Measurements from ENCODE around the gene NAPSA.

NAPSA gene

DNA sequence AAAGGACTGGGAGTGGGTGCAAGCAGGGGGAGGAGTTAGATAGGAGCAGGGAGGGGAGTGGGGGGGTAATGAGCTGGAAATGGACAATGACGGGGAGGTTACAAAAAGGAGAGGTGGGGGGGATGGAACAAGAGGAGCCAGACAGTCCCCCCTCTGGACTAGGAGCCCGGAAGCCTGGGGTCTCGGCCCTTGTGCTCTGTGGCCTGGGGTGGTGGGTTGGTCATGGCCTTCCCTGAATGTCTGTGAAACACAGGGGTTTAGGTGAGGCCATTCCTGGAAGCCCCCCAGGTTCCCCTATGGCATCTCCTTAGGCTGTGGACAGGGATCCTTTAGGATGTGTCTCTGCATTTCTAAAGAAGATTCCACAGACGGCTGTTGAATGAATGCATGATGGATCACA lies 48.3 kb downstream of the NAPSA start:
- Histone ChIP-seq H3K4me1 (ENCODE audit: control insufficient read depth in 2 of 2, insufficient read depth in 2 of 2, low read length in 2 of 2) (no peaks in the 10 kb centered on the region), H3K4me3 (ENCODE audit: low read length in 2 of 2) (no peak overlapping the region), H3K27me3 (ENCODE audit: control insufficient read depth in 2 of 2, insufficient read depth in 2 of 2, low read length in 2 of 2) (peaks cover 0 to 6% of the 10 kb centered on the region in 2 donors), H3K9me3 (ENCODE audit: control insufficient read depth in 2 of 2, low read length in 2 of 2) (no peaks in the 10 kb centered on the region), H3K27ac (ENCODE audit: low read depth in 2 of 2, low read length in 2 of 2) (no peak overlapping the region), H3K36me3 (ENCODE audit: control insufficient read depth in 2 of 2, insufficient read depth in 2 of 2, low read length in 2 of 2) (no peaks in the 10 kb centered on the region), H3K9ac (ENCODE audit: low read depth in 1 of 2, low read length in 2 of 2) (no peak overlapping the region)

DNA sequence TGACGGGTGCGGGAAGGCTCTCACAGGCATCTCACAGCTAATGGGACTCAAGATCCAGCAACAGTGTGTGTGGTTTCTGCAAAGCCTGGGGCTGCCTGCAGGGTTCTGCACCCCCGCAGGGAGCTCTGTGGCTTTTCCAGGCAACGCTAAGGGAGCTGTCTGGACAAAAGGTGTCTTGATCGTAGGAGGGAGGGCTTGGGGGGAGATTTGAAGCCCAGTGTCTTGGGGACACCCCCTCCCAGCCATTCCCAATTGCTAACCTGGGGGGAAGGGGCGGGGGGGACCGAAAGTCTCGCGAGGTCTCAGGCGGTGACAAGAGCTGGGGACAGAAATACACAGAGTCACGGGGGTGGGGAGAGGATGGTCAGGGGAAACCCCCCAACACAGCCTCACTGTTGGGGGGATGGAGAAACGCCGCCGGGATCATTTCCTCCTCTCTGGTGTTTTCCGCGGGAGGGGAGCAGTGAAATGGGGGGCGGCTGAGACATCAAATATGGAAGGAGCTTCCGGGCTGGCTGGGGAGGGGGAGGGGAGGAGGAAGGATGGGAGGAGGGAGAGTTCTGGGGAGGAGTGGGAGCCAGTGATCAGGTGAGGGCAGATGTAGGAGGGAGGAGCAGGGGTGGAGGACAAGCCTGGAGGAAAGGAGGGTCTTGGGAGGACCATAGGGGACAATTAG lies 49.5 kb downstream of the NAPSA start:
- Histone ChIP-seq H3K27me3 (ENCODE audit: control insufficient read depth in 2 of 2, insufficient read depth in 2 of 2, low read length in 2 of 2) (peaks cover 0 to 8% of the 10 kb centered on the region in 2 donors), H3K4me1 (ENCODE audit: control insufficient read depth in 2 of 2, insufficient read depth in 2 of 2, low read length in 2 of 2) (no peaks in the 10 kb centered on the region), H3K9me3 (ENCODE audit: control insufficient read depth in 2 of 2, low read length in 2 of 2) (no peaks in the 10 kb centered on the region), H3K4me3 (ENCODE audit: low read length in 2 of 2) (no peak overlapping the region), H3K36me3 (ENCODE audit: control insufficient read depth in 2 of 2, insufficient read depth in 2 of 2, low read length in 2 of 2) (peaks cover 0 to 2% of the 10 kb centered on the region in 2 donors), H3K27ac (ENCODE audit: low read depth in 2 of 2, low read length in 2 of 2) (no peak overlapping the region), H3K9ac (ENCODE audit: low read depth in 1 of 2, low read length in 2 of 2) (no peak overlapping the region)

DNA sequence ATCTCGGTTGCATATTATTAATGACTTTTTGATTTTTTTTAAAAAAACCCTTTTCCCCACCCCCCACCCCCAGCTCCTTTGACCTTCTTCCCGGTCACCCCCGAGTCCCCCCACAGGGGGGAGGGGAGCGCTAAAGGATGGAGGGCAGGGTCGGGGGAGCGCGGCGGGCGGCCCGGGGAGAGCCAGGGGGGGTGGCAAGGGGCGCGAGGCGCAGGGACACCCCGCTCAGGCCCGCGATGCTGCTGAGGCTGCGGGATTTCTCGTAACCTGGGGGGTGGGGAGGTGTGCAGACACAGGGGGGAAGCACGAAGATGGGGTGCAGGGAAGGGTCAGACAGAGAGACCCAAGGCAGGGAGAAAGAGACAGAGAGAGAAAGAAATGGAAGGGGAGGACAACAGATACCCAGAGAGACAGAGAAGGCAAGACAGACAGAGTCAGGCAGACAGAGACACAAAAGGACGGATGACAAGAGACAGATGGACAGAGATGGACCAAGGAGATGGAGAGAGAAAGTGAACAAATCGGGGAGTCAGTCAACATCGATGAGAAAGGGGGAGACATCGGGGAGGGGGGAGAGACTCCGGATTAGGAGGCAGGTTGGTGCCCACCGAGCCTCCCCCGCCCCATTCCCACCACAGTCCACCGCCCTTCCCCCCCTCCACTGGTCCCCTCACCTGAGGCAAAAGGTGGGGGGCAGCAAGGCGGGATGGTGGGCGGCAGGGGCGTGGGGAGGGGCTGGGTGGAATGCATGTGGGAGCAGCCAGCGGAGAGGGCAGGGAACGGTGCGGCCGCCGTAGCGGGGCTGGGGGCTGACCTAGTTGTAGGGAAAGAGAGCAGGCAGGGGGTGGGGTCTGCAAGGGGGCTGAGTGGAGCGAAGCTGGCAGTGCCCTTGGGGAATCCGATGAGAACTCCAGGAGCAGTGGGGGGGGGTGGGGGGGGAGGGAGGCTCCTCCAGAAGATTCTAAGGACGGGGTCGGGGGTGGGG lies 50.4 kb downstream of the NAPSA start:
- Histone ChIP-seq H3K4me3 (ENCODE audit: low read length in 2 of 2) (no peak overlapping the region), H3K9ac (ENCODE audit: low read depth in 1 of 2, low read length in 2 of 2) (no peak overlapping the region), H3K36me3 (ENCODE audit: control insufficient read depth in 2 of 2, insufficient read depth in 2 of 2, low read length in 2 of 2) (peaks cover 4 to 6% of the 10 kb centered on the region in 2 donors), H3K9me3 (ENCODE audit: control insufficient read depth in 2 of 2, low read length in 2 of 2) (no peaks in the 10 kb centered on the region), H3K27me3 (ENCODE audit: control insufficient read depth in 2 of 2, insufficient read depth in 2 of 2, low read length in 2 of 2) (peaks cover 0 to 16% of the 10 kb centered on the region in 2 donors), H3K27ac (ENCODE audit: low read depth in 2 of 2, low read length in 2 of 2) (no peak overlapping the region), H3K4me1 (ENCODE audit: control insufficient read depth in 2 of 2, insufficient read depth in 2 of 2, low read length in 2 of 2) (no peaks in the 10 kb centered on the region)

DNA sequence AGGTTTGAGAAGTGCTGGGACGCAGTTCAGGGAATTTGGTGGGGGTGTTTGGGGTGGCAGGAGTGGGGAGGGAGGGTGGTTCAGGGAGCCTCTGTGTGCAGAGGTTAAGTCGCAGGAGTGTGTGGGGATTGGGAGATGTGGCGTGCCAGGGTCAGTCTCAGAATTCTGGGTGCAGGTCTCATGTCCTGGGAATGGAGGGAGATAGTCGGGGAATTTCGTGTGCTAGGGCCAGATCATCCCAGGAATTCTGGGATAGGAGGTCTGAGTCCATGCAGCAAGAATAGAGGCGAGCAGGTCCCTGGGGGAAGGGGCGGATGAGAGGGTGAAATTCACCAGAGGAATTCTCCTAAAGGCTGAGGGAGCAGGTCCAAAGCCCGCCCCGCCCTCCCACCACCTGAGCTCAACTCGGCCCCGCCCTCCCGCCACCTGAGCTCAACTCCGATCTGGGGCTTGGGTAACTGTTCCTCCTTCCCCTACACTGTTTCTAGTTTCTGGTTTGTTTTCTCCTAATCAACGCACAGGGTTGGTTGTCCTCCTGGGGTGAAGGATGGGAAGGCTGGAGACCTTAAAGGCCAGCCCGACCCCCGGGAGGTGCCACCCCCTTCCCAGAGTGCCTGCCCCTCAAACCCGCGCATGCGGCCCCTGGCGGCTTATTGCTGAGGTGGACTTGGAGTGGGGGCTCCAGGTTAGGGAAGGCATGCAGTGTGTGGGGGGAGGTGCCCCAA lies 51.5 kb downstream of the NAPSA start:
- no peak overlapping the region for H3K27ac ChIP-seq (ENCODE audit: low read depth in 2 of 2, low read length in 2 of 2)
- H3K9ac ChIP-seq (ENCODE audit: low read depth in 1 of 2, low read length in 2 of 2), result no peak overlapping the region
- no peaks in the 10 kb centered on the region for H3K4me1 ChIP-seq (ENCODE audit: control insufficient read depth in 2 of 2, insufficient read depth in 2 of 2, low read length in 2 of 2)
- peaks cover 0 to 16% of the 10 kb centered on the region in 2 donors for H3K27me3 ChIP-seq (ENCODE audit: control insufficient read depth in 2 of 2, insufficient read depth in 2 of 2, low read length in 2 of 2)
- H3K36me3 ChIP-seq (ENCODE audit: control insufficient read depth in 2 of 2, insufficient read depth in 2 of 2, low read length in 2 of 2), result peaks cover 7 to 11% of the 10 kb centered on the region in 2 donors
- no peak overlapping the region for H3K4me3 ChIP-seq (ENCODE audit: low read length in 2 of 2)
- H3K9me3 ChIP-seq (ENCODE audit: control insufficient read depth in 2 of 2, low read length in 2 of 2), result no peaks in the 10 kb centered on the region

DNA sequence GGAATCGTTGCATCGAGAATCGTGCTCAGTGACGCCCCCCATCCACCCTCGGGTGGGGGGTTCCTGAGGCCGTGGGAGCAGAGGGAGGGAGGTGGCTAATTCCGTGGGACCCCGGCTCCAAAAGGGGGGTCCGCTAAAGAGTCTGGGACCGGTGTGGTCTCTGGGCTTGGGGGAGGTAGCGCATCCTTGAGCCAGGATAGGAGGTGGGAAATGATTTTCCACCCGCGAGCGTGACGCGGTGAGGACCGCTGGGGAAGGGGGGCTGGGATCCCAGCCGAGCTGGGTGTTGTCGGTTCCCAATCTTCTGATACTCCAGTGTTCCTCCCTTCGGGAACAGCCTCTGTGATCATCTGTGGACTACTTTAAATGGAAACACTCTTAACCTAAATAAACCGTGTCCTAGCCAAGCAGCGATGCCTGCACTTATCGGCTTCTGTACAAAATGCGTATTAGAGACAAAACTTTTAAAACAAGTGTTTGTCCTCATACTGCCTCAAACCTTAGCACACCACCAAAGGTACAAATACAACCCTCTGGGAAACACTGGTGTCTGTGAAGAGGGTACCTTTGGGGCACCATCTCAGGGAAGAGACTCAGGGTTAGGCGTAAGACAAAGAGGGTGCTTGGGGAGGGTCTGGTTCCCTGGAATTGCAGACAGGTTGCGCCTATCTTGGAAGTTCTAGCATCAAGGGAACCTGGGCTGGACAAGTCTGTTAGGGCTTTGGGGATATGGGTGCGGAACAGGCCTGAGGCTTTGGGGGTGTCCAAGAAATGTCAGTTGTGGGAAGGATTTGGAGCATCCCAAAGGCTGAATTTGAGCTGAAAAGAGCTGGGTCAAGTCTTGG lies 52.2 kb downstream of the NAPSA start:
- Histone ChIP-seq H3K4me1 (ENCODE audit: control insufficient read depth in 2 of 2, insufficient read depth in 2 of 2, low read length in 2 of 2) (no peaks in the 10 kb centered on the region), H3K27ac (ENCODE audit: low read depth in 2 of 2, low read length in 2 of 2) (no peak overlapping the region), H3K9me3 (ENCODE audit: control insufficient read depth in 2 of 2, low read length in 2 of 2) (no peaks in the 10 kb centered on the region), H3K4me3 (ENCODE audit: low read length in 2 of 2) (no peak overlapping the region), H3K27me3 (ENCODE audit: control insufficient read depth in 2 of 2, insufficient read depth in 2 of 2, low read length in 2 of 2) (peaks cover 0 to 16% of the 10 kb centered on the region in 2 donors), H3K9ac (ENCODE audit: low read depth in 1 of 2, low read length in 2 of 2) (no peak overlapping the region), H3K36me3 (ENCODE audit: control insufficient read depth in 2 of 2, insufficient read depth in 2 of 2, low read length in 2 of 2) (peaks cover 11 to 15% of the 10 kb centered on the region in 2 donors)

DNA sequence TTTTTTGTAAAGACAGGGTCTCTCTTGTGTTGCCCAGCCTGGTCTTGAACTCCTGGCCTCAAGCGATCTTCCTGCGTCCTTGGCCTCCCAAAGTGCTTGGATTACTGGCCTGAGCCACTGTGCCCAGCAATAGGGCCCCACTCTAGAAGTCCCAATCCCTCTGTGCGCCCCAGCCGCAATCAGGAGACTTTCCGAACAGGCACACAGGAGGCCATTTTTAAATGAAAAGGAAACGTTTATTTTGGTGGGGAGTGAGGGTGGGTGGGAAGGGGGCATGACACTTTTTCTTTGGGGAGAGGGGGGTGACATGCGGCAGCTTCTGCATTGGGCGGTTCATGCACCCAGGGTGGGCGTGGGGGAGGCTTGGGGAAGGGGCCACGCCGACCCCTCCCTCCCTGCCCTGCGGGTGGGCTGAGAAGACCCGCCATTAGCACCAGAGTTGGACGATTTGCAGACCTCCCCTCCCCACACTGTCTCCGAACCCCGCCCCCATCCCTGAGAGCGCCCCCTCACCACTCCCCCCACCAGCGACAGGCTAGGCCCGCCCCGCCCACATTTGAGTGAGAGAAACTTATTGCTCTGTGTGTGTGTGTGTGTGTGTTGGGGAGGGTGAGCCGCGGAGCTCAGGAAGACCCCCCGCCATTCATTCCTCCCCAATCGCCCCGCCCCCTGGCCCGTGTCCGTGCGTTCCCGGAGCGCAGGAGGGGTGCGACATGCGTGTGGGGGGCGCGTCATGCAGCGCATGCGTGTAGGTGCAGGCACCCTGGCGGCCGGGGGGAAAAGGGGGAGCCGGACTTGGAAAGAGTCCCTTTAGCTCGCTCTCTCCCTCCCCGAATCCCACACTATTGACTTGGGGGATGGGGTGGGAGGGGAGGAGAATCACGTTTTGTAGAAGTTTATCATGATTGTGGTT lies 53.5 kb downstream of the NAPSA start:
- no peak overlapping the region for H3K4me3 ChIP-seq (ENCODE audit: low read length in 2 of 2)
- H3K4me1 ChIP-seq (ENCODE audit: control insufficient read depth in 2 of 2, insufficient read depth in 2 of 2, low read length in 2 of 2), result no peaks in the 10 kb centered on the region
- H3K27me3 ChIP-seq (ENCODE audit: control insufficient read depth in 2 of 2, insufficient read depth in 2 of 2, low read length in 2 of 2), result peaks cover 0 to 16% of the 10 kb centered on the region in 2 donors
- H3K27ac ChIP-seq (ENCODE audit: low read depth in 2 of 2, low read length in 2 of 2), result no peak overlapping the region
- H3K36me3 ChIP-seq (ENCODE audit: control insufficient read depth in 2 of 2, insufficient read depth in 2 of 2, low read length in 2 of 2), result peaks cover 20 to 21% of the 10 kb centered on the region in 2 donors
- H3K9me3 ChIP-seq (ENCODE audit: control insufficient read depth in 2 of 2, low read length in 2 of 2), result no peaks in the 10 kb centered on the region
- H3K9ac ChIP-seq (ENCODE audit: low read depth in 1 of 2, low read length in 2 of 2), result no peak overlapping the region

DNA sequence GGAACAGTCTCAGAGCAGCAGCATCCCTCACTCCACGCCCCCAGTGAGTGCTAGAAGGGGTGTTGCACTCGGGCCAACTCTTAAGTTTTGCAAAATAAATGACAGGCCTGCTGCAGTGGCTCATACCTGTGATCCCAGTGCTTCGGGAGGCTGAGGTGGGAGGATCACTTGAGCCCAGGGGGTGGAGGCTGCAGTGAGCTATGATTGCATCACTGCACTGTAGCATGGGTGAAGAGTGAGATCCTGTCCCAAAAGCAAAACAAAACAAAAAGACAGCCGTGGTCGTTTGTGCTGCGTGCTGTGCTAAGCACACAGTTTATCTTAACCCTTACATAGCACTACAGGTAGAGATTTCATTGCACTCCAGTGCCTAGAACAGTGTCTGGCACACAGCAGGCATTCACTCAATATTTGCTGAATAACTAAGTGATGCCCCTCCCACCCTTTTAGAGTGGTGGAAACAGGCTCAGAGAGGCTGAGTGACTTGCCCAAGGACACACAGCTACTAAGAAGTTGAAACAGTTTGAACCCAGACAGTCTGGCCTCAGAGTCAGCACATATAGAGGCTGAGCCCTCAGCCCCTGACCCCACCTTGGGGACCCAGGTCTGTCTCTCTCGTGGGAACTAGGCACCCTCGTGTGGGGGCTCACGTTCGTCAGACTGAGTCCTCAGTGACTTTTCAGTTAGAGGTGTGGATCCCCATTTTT lies 54.5 kb downstream of the NAPSA start:
- Histone ChIP-seq H3K27ac (ENCODE audit: low read depth in 2 of 2, low read length in 2 of 2) (no peak overlapping the region), H3K9me3 (ENCODE audit: control insufficient read depth in 2 of 2, low read length in 2 of 2) (no peaks in the 10 kb centered on the region), H3K9ac (ENCODE audit: low read depth in 1 of 2, low read length in 2 of 2) (no peak overlapping the region), H3K27me3 (ENCODE audit: control insufficient read depth in 2 of 2, insufficient read depth in 2 of 2, low read length in 2 of 2) (peaks cover 0 to 16% of the 10 kb centered on the region in 2 donors), H3K4me1 (ENCODE audit: control insufficient read depth in 2 of 2, insufficient read depth in 2 of 2, low read length in 2 of 2) (no peaks in the 10 kb centered on the region), H3K4me3 (ENCODE audit: low read length in 2 of 2) (no peak overlapping the region), H3K36me3 (ENCODE audit: control insufficient read depth in 2 of 2, insufficient read depth in 2 of 2, low read length in 2 of 2) (peaks cover 25 to 26% of the 10 kb centered on the region in 2 donors)

DNA sequence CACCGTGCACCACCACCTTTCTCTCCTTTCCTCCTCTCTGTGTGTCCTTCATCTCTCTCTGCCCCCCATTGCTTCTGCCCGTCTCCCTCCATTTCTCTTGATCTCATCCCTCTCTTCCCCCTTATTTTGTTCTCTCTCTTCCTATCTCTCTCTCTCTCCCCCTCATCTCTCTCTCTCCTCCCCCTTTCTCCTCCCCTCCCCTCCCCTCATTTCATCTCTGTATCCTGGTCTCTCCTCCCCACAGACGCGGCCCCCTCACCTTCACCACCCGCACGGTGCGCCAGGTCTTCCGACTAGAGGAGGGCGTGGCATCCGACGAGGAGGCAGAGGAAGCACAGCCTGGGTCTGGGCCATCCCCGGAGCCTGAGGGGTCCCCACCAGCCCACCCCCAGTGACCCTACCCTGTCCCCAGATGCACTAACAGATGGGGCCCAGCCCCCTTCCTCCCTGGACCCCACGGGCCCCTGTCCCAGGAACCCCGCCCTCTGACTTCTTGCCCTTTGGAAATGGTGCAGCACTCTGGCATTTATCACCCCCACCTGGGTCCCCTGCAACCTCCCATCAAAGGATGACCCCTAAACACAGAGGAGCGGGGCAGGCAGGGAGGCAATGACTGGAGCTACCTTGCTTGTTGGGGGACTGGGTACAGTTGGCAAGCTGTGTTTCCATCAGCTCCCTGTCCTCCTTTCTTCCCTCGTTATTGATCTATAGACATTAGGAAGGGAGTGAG lies 55.9 kb downstream of the NAPSA start:
- Histone ChIP-seq H3K36me3 (ENCODE audit: control insufficient read depth in 2 of 2, insufficient read depth in 2 of 2, low read length in 2 of 2) (peaks cover 28 to 32% of the 10 kb centered on the region in 2 donors), H3K4me1 (ENCODE audit: control insufficient read depth in 2 of 2, insufficient read depth in 2 of 2, low read length in 2 of 2) (no peaks in the 10 kb centered on the region), H3K27ac (ENCODE audit: low read depth in 2 of 2, low read length in 2 of 2) (no peak overlapping the region), H3K9me3 (ENCODE audit: control insufficient read depth in 2 of 2, low read length in 2 of 2) (no peaks in the 10 kb centered on the region), H3K4me3 (ENCODE audit: low read length in 2 of 2) (no peak overlapping the region), H3K9ac (ENCODE audit: low read depth in 1 of 2, low read length in 2 of 2) (no peak overlapping the region), H3K27me3 (ENCODE audit: control insufficient read depth in 2 of 2, insufficient read depth in 2 of 2, low read length in 2 of 2) (peaks cover 0 to 16% of the 10 kb centered on the region in 2 donors)

All from mucosa of rectum (tissue), 2 donors.